Left ventricle myocardium inferior (tissue), 1 donor: ENCODE measurements around the gene MTMR4. TPM values are rescaled to one million over a fixed set of nuclear protein-coding genes. Genes with fewer than 3 reads are reported as not detected.

Experiments
- DNase-seq: peaks from one replicate; pipeline ENCODE4 v3.0.0-alpha.2; 2020
- H3K27ac ChIP-seq: fragments of 200-600 bp; replicated peaks from 2 replicates; pipeline ENCODE4 v1.8.0; 2021
- H3K27me3 ChIP-seq: fragments of 200-600 bp; 2 replicates; pipeline ENCODE4 v1.8.0; 2021; ENCODE audit warnings: low read depth
- H3K36me3 ChIP-seq: fragments of 200-600 bp; 2 replicates; pipeline ENCODE4 v1.8.0; 2021
- H3K4me1 ChIP-seq: fragments of 200-600 bp; 2 replicates; pipeline ENCODE4 v1.8.0; 2021
- H3K4me3 ChIP-seq: fragments of 200-600 bp; 2 replicates; pipeline ENCODE4 v1.8.0; 2021; ENCODE audit warnings: mild to moderate bottlenecking, moderate library complexity
- H3K9me3 ChIP-seq: fragments of 200-600 bp; replicated peaks from 2 replicates; pipeline ENCODE4 v1.8.0; 2021
- CTCF ChIP-seq: fragments of 200-600 bp; IDR thresholded peaks from 2 replicates; pipeline ENCODE4 v1.8.0; 2021; ENCODE audit warnings: antibody characterized with exemption, mild to moderate bottlenecking, borderline replicate concordance
- intact Hi-C: fragments of 100-400 bp; cut with micrococcal nuclease; formaldehyde crosslinking; loops from one replicate; pipeline ENCODE4 v1.11.0; 2022
- total RNA-seq: library from RNA; stranded (reverse); fragmentation: NEBNext Ultra II Directional; extraction: Animal tissue kit (Norgen Biotek cat#: 25700); gene quantifications from one replicate; pipeline ENCODE4 v1.2.1, GENCODE V29; 2021
- donor health status: DM: no; HTN: yes; CAD: no; lungs with severe emphysema.

MTMR4 gene
- total RNA-seq, 1 donor from 2014 or later: 24.0 TPM

GRCh38 chr17:58501451-58501850, 13.0 kb downstream of the MTMR4 start:
- H3K27ac ChIP-seq: no peak overlapping the region
- no peak for TF ChIP-seq CTCF
- no peaks in the 10 kb centered on the region for H3K9me3 ChIP-seq
- H3K36me3 ChIP-seq: peaks cover 94% of the 10 kb centered on the region
- no peak overlapping the region for H3K4me3 ChIP-seq
- no peak for DNase-seq
- no peaks in the 10 kb centered on the region for H3K4me1 ChIP-seq
- no peaks in the 10 kb centered on the region for H3K27me3 ChIP-seq
- intact Hi-C loops: no loop called here

- TF ChIP-seq CTCF: no peak
- Histone ChIP-seq H3K4me3 (no peak overlapping the region), H3K27me3 (no peaks in the 10 kb centered on the region), H3K27ac (no peak overlapping the region), H3K9me3 (no peaks in the 10 kb centered on the region), H3K4me1 (no peaks in the 10 kb centered on the region), H3K36me3 (peaks cover 95% of the 10 kb centered on the region)
- intact Hi-C loops: no loop called here
- DNase-seq: no peak
Observed at GRCh38 chr17:58498177-58498828, 16.1 kb downstream of the MTMR4 start.

GRCh38 chr17:58493506-58493905, 20.9 kb downstream of the MTMR4 start:
- no peaks in the 10 kb centered on the region for H3K27me3 ChIP-seq
- H3K4me3 ChIP-seq: no peak overlapping the region
- peaks cover 96% of the 10 kb centered on the region for H3K36me3 ChIP-seq
- no peak overlapping the region for H3K27ac ChIP-seq
- H3K4me1 ChIP-seq: no peaks in the 10 kb centered on the region
- no peak for DNase-seq
- intact Hi-C loops: no loop called here
- H3K9me3 ChIP-seq: no peaks in the 10 kb centered on the region
- no peak for TF ChIP-seq CTCF

GRCh38 chr17:58492238-58493121, 22.0 kb downstream of the MTMR4 start:
- no peaks in the 10 kb centered on the region for H3K27me3 ChIP-seq
- H3K27ac ChIP-seq: no peak overlapping the region
- peaks cover 98% of the 10 kb centered on the region for H3K36me3 ChIP-seq
- H3K9me3 ChIP-seq: no peaks in the 10 kb centered on the region
- H3K4me3 ChIP-seq: no peak overlapping the region
- intact Hi-C loops: no loop called here
- no peaks in the 10 kb centered on the region for H3K4me1 ChIP-seq
- DNase-seq: no peak
- TF ChIP-seq CTCF: no peak

- DNase-seq: no peak
- Histone ChIP-seq H3K4me1 (no peaks in the 10 kb centered on the region), H3K27me3 (no peaks in the 10 kb centered on the region), H3K27ac (no peak overlapping the region), H3K9me3 (no peaks in the 10 kb centered on the region), H3K36me3 (peaks cover 93% of the 10 kb centered on the region), H3K4me3 (no peak overlapping the region)
- intact Hi-C loops: no loop called here
- no peak for TF ChIP-seq CTCF
Observed at GRCh38 chr17:58491510-58492045, 22.9 kb downstream of the MTMR4 start.
